ENCODE results near the gene OR5K4.
A peak's percentile ranks its signal among the peaks of the same experiment; 100 is the strongest.

OR5K4 gene

GRCh38 chr3:98353554-98353953 is at the start of gene OR5K4:
TSS of gene OR5K4 (plus strand) at chr3:98353854. CDS start at chr3:98353854, 0 bp downstream.
- no peak for DNase-seq

- DNase-seq, result no peak
Measured at GRCh38 chr3:98322101-98322500, 31.6 kb upstream of the OR5K4 start.

GRCh38 chr3:98322686-98323085 is 31.0 kb upstream of the OR5K4 start:
- DNase-seq, result no peak

GRCh38 chr3:98323425-98323824 is 30.2 kb upstream of the OR5K4 start:
- DNase-seq, result no peak

- no peak for DNase-seq
Measured at GRCh38 chr3:98325055-98325454, 28.6 kb upstream of the OR5K4 start.

GRCh38 chr3:98326105-98326893 is 27.4 kb upstream of the OR5K4 start:
- DNase-seq, result no peak

- DNase-seq, result no peak
Measured at GRCh38 chr3:98326945-98327344, 26.7 kb upstream of the OR5K4 start.

GRCh38 chr3:98328933-98329332 is 24.7 kb upstream of the OR5K4 start:
- no peak for DNase-seq

GRCh38 chr3:98329392-98330124 is 24.1 kb upstream of the OR5K4 start:
- peak; percentile 45 for DNase-seq

- no peak for DNase-seq
Measured at GRCh38 chr3:98331329-98331728, 22.3 kb upstream of the OR5K4 start.

- no peak for DNase-seq
Measured at GRCh38 chr3:98333989-98334606, 19.6 kb upstream of the OR5K4 start.

- no peak for DNase-seq
Measured at GRCh38 chr3:98339031-98339430, 14.6 kb upstream of the OR5K4 start.

GRCh38 chr3:98341758-98342157 is 11.9 kb upstream of the OR5K4 start:
- DNase-seq, result no peak

- DNase-seq, result no peak
Measured at GRCh38 chr3:98343647-98344507, 9.8 kb upstream of the OR5K4 start.

GRCh38 chr3:98350082-98350481 is 3.6 kb upstream of the OR5K4 start:
- DNase-seq, result no peak

- DNase-seq, result no peak
Measured at GRCh38 chr3:98359250-98359649, 5.6 kb downstream of the OR5K4 start.

GRCh38 chr3:98359993-98360675 is 6.5 kb downstream of the OR5K4 start:
- DNase-seq, result peak; percentile 3

- DNase-seq, result no peak
Measured at GRCh38 chr3:98360681-98361080, 7.0 kb downstream of the OR5K4 start.

- DNase-seq, result no peak
Measured at GRCh38 chr3:98361289-98361688, 7.6 kb downstream of the OR5K4 start.

GRCh38 chr3:98367464-98368246 is 14.0 kb downstream of the OR5K4 start:
- DNase-seq, result no peak

GRCh38 chr3:98371186-98371585 is 17.5 kb downstream of the OR5K4 start:
- DNase-seq, result no peak

Measured in activated naive CD4-positive, alpha-beta T cell treated with Interleukin-2 at 50 U/mL for 16 hours (primary cell).